Upper lobe of left lung (tissue), 6 donors: ENCODE measurements around the gene FAM3C. TPM values are rescaled to one million over a fixed set of nuclear protein-coding genes. Genes with fewer than 3 reads are reported as not detected.
"Not testable (repeated sequence)": the region's sequence is repeated elsewhere in the genome, so short reads cannot be mapped to it uniquely, and the experiment has no call there.

Experiments
- ATAC-seq, 2 donors: fragments of 200-7000 bp; cut with Tn5 transposase; one replicate each; pipeline ENCODE4 v1.9.1; 2022; ENCODE audit warnings: mild to moderate bottlenecking in 2 of 2, moderate library complexity in 2 of 2; ENCODE audit not compliant: low FRiP score in 2 of 2
- DNase-seq, 2 donors: peaks; one replicate each; pipeline ENCODE4 v3.0.0-alpha.2; 2019 to 2020
- H3K27ac ChIP-seq, 4 donors: fragments of 200-600 bp; sonication (generic); one replicate each; pipeline ENCODE4 v1.5.1; 2016 to 2019
- H3K27me3 ChIP-seq, 4 donors: fragments of 200-600 bp; sonication (generic); one replicate each; pipeline ENCODE4 v1.5.1; 2017 to 2019
- H3K36me3 ChIP-seq, 4 donors: fragments of 200-600 bp; sonication (generic); one replicate each; pipeline ENCODE4 v1.5.1; 2016 to 2019
- H3K4me1 ChIP-seq, 4 donors: fragments of 200-600 bp; sonication (generic); one replicate each; pipeline ENCODE4 v1.5.1; 2018 to 2019
- H3K4me3 ChIP-seq, 4 donors: fragments of 200-600 bp; sonication (generic); one replicate each; pipeline ENCODE4 v1.5.1; 2017 to 2019; ENCODE audit warnings: mild to moderate bottlenecking in 2 of 4, moderate library complexity in 1 of 4
- H3K9me3 ChIP-seq, 4 donors: fragments of 200-600 bp; sonication (generic); one replicate each; pipeline ENCODE4 v1.5.1; 2018 to 2019
- EP300 ChIP-seq, 4 donors: sonication (generic); formaldehyde crosslinking; IDR thresholded peaks; one replicate each; pipeline ENCODE4 v1.5.1; 2017; ENCODE audit warnings: antibody characterized with exemption in 4 of 4, control low read depth in 2 of 4
- POLR2A ChIP-seq, 4 donors: fragments of 450-650 bp; IDR thresholded peaks; one replicate each; pipeline ENCODE4 v1.5.1; 2016 to 2017; ENCODE audit warnings: antibody characterized with exemption in 4 of 4, mild to moderate bottlenecking in 2 of 4
- POLR2AphosphoS5 ChIP-seq, 2 donors: sonication (generic); formaldehyde crosslinking; IDR thresholded peaks; one replicate each; pipeline ENCODE4 v1.5.1; 2017; ENCODE audit warnings: antibody characterized with exemption in 2 of 2
- WGBS, 2 donors: methylation state at CpG; one replicate each; pipeline ENCODE4 v1.1.5; 2017 to 2018; 5-methylcytosine and 5-hydroxymethylcytosine counted together
- total RNA-seq, 6 donors: library from RNA; depleted of rRNA in 4 of 6; stranded (reverse); fragments of >200 nt in 4 of 6; gene quantifications; one replicate each; pipeline versions ENCODE4 v1.1.0 to v1.2.1, GENCODE V29; 2016 to 2021
- TF ChIP-seq, protein P1 (sequence below), 6 experiments: fragments of 450-650 bp in 4 of 6; fragments of 200-600 bp in 2 of 6; sonication (generic) in 2 of 6; IDR thresholded peaks; one replicate each; pipeline ENCODE4 v1.5.1; 2016 to 2019; ENCODE audit warnings: antibody characterized with exemption in 6 of 6
- donor health status: DM: no; HTN: no; CAD: no; lungs with moderate emphysema.
- donor health status: DM: no; HTN: yes; CAD: no; lungs with severe emphysema.

FAM3C gene, protein sequence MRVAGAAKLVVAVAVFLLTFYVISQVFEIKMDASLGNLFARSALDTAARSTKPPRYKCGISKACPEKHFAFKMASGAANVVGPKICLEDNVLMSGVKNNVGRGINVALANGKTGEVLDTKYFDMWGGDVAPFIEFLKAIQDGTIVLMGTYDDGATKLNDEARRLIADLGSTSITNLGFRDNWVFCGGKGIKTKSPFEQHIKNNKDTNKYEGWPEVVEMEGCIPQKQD
- total RNA-seq: 10 to 100 TPM; 10.5 to 65.7 (median 34.9) TPM

DNA sequence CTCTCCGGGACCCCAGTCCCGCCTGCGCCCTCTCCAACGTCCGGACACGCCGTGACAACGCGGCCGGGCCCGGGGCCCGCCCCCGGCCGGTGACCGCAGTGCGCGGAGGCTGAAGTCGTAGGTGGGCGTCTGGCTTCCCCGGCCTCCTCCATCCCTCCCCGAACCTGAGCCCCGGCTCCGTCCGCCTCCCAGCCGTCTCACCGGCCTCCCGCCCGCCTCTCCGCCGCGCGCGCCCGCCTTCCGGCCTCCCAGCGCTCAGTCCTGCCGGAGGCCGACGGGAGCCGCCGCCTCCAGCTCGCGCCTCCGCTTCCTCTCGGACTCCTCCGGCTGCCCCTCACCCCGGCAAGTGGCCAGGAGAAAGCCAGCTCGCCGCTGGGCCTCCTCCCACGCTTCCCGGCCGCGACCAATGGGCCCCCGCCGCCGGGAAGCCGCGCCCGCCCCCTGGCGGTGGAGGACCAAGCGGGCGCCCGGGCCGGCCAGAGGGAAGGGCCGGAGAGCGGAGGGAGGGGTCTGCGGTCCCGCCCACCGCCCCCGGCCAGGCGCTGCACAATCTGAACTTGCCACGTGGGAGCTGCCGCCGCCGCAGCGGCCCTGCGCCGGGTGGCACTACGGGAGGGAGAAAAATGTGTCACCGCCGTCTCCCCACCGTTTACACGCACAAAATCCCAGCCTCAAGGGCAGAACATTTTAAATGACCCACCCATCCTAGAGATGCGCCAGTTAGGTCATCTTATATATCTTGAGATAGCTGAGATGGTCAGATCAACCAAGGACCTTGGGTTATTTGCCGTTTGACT, at the start of gene FAM3C:
TSS of gene FAM3C (minus strand) at position 348 of the 797 bp plus-strand sequence. CDS start 13,339 bp downstream, outside the sequence.
- Histone ChIP-seq H3K4me1 (peaks cover 0 to 16% (median 14%) of the 10 kb centered on the region in 4 donors), H3K27me3 (no peaks in the 10 kb centered on the region), H3K27ac (peak within 1 kb of the TSS; percentile 84 to 92 (median 85)), H3K36me3 (no peaks in the 10 kb centered on the region), H3K9me3 (no peaks in the 10 kb centered on the region), H3K4me3 (peak within 1 kb of the TSS; percentile 49 to 98 (median 93))
- WGBS, 2 donors: 1 to 5% methylated on average over 6 to 50 of the region's 85 CpGs
- DNase-seq (peak; percentile 92 to 98), ATAC-seq (peak; percentile 99 to 100)
- TF ChIP-seq POLR2AphosphoS5 (IDR thresholded peaks at IDR 0.05) (peak; percentile 84 to 91), EP300 (IDR thresholded peaks at IDR 0.05) (no peak), POLR2A (IDR thresholded peaks at IDR 0.05) (peak; percentile 60 to 93 (median 78))
- TF ChIP-seq, protein P1, sequence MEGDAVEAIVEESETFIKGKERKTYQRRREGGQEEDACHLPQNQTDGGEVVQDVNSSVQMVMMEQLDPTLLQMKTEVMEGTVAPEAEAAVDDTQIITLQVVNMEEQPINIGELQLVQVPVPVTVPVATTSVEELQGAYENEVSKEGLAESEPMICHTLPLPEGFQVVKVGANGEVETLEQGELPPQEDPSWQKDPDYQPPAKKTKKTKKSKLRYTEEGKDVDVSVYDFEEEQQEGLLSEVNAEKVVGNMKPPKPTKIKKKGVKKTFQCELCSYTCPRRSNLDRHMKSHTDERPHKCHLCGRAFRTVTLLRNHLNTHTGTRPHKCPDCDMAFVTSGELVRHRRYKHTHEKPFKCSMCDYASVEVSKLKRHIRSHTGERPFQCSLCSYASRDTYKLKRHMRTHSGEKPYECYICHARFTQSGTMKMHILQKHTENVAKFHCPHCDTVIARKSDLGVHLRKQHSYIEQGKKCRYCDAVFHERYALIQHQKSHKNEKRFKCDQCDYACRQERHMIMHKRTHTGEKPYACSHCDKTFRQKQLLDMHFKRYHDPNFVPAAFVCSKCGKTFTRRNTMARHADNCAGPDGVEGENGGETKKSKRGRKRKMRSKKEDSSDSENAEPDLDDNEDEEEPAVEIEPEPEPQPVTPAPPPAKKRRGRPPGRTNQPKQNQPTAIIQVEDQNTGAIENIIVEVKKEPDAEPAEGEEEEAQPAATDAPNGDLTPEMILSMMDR (IDR thresholded peaks at IDR 0.05): peak; percentile 96 to 99 (median 99)

DNA sequence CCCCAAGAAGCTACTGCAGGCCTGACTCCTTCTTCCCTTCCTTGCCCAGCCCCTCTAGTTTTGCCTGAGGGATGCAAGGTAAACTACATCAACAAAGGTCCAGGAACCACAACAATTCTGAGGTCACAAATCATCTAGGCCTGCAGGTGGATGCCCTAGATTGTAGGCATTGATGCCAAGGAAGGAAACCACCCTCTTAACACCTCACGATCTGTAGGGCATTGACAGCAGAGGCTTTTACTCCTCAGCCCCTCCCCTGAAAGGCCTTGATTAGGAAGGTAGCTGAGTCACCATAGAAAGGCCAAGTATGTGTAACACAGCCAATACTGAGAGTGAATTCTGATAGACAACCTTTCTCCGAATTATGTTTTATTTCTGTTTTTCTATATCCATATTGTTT, 46.7 kb upstream of the FAM3C start:
- no peaks in the 10 kb centered on the region for H3K9me3 ChIP-seq
- no peak for DNase-seq
- H3K27me3 ChIP-seq: no peaks in the 10 kb centered on the region
- no peak overlapping the region for H3K4me3 ChIP-seq
- TF ChIP-seq POLR2AphosphoS5 (IDR thresholded peaks at IDR 0.05): no peak
- TF ChIP-seq EP300 (IDR thresholded peaks at IDR 0.05): no peak
- TF ChIP-seq, protein P1 (IDR thresholded peaks at IDR 0.05): no peak
- no peak for TF ChIP-seq POLR2A (IDR thresholded peaks at IDR 0.05)
- WGBS, 2 donors: 74 to 77% methylated on average over 2 of the region's 2 CpGs
- ATAC-seq: no peak
- H3K36me3 ChIP-seq: no peaks in the 10 kb centered on the region
- H3K27ac ChIP-seq: no peak overlapping the region
- peaks cover 5 to 13% (median 12%) of the 10 kb centered on the region in 4 donors for H3K4me1 ChIP-seq

DNA sequence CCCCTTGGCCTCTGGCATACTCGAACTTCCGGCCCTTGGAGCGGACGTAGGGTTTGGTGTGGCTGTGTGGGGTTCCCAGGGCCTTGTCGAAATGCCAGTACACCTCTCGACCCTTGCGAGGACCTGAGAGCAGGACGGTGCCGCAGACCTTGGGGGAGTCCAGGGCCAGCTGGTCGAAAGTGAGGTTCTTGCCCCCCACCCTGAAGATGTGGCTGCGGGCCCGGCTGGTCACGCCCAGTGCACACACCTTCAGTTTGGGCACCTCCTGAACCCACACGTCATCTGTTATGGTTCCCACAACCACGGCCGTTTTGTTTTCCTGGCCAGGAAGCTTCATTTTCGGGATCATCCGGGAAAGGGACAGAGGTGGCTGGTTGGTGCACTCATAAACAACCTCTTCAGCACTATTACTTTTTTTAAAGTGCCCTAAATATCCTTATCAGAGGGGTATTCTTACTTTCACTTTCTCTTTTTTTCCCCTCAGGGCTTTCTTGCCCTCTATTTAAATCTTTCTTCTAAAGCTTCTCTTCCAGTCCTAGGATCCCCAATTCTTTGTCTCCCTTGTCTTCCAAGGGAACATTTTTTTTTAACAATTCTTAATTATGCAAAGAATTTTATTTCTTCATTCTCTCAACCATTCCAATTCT, 44.9 kb upstream of the FAM3C start:
- Histone ChIP-seq H3K4me1 (peaks cover 10 to 14% (median 12%) of the 10 kb centered on the region in 4 donors), H3K4me3 (peak overlapping the region in 1 of 4 donors; percentile 16), H3K9me3 (no peaks in the 10 kb centered on the region), H3K27me3 (no peaks in the 10 kb centered on the region), H3K27ac (peak overlapping the region in 3 of 4 donors; percentile 45 to 67 (median 54)), H3K36me3 (no peaks in the 10 kb centered on the region)
- ATAC-seq (no peak), DNase-seq (peak in 1 of 2 donors; percentile 74)
- TF ChIP-seq EP300 (IDR thresholded peaks at IDR 0.05): no peak
- 75 to 84% methylated on average over 18 of the region's 18 CpGs for WGBS, 2 donors

DNA sequence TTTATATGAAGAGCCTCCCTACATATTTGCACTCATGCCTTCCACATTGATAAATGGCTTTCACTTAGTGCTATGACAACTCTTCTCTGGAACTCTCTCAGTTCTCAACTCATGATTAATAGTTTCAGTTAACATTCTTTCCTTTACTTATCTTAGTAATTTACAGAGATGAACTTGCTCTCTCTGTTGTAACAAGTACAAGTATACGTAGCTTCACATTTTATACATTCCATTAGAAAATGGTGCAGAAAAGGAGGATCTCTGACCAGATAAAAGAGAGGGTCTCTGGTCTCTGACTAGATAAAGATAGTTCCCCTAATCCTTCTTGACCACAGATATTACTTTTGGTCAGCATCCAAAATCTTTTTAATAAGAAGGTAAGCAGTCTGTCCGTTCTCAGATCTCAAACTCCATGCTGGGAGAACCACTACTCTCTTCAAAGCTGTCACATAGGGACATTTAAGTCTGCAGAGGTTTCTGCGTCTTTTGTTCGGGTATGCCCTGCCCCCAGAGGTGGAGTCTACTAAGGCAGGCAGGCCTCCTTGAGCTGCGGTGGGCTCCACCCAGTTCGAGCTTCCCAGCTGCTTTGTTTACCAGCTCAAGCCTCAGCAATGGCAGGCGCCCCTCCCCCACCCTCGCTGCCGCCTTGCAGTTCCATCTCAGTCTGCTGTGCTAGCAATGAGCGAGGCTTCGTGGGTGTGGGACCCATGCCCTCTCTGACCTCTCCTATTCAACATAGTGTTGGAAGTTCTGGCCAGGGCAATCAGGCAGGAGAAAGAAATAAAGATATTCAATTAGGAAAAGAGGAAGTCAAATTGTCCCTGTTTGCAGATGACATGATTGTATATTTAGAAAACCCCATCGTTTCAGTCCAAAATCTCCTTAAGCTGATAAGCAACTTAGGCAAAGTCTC, 42.2 kb upstream of the FAM3C start:
- H3K27ac ChIP-seq: peak overlapping the region; percentile 8 to 49 (median 36)
- TF ChIP-seq, protein P1 (IDR thresholded peaks at IDR 0.05): peak in 5 of 6 experiments; percentile 10 to 41 (median 16)
- TF ChIP-seq POLR2AphosphoS5 (IDR thresholded peaks at IDR 0.05): peak in 1 of 2 donors; percentile 43
- H3K36me3 ChIP-seq, H3K9me3 ChIP-seq, H3K27me3 ChIP-seq: not testable (repeated sequence)
- 1 to 4% methylated on average over 7 to 10 of the region's 12 CpGs for whole genome bisulfite sequencing, 2 donors
- ATAC-seq: peak in 1 of 2 donors; percentile 52
- peak overlapping the region in 3 of 4 donors; percentile 2 to 33 (median 23) for H3K4me3 ChIP-seq
- peaks cover 10 to 14% (median 12%) of the 10 kb centered on the region in 4 donors for H3K4me1 ChIP-seq
- peak; percentile 84 to 89 for DNase-seq
